Thymus (tissue), 11 donors: ENCODE data around the gene STXBP6. TPM values are rescaled to one million over a fixed set of nuclear protein-coding genes. Genes with fewer than 3 reads are reported as not detected.

Experiments
- DNase-seq, 9 donors: peaks; one replicate each; pipeline ENCODE4 v3.0.0-alpha.2; 2013; ENCODE audit warnings: low spot score in 9 of 9, low read depth in 6 of 9, missing footprints in 1 of 9
- H3K27ac ChIP-seq, 2 donors: one replicate each; pipeline ENCODE4 v1.5.1; 2013; ENCODE audit warnings: control low read depth in 1 of 2, low read depth in 1 of 2, low read length in 1 of 2, mild to moderate bottlenecking in 1 of 2, moderate library complexity in 1 of 2
- H3K27me3 ChIP-seq, 2 donors: one replicate each; pipeline ENCODE4 v1.5.1; 2013; ENCODE audit warnings: low read length in 1 of 2; ENCODE audit not compliant: control insufficient read depth in 2 of 2, insufficient read depth in 1 of 2
- H3K36me3 ChIP-seq, 2 donors: one replicate each; pipeline ENCODE4 v1.5.1; 2013; ENCODE audit warnings: low read length in 1 of 2, mild to moderate bottlenecking in 1 of 2, moderate library complexity in 1 of 2; ENCODE audit not compliant: control insufficient read depth in 2 of 2, insufficient read depth in 2 of 2
- H3K4me1 ChIP-seq, 2 donors: one replicate each; pipeline ENCODE4 v1.5.1; 2013; ENCODE audit warnings: low read length in 2 of 2; ENCODE audit not compliant: control insufficient read depth in 2 of 2, insufficient read depth in 2 of 2
- H3K4me3 ChIP-seq, 2 donors: one replicate each; pipeline ENCODE4 v1.5.1; 2013; ENCODE audit warnings: low read length in 2 of 2, control low read depth in 1 of 2, mild to moderate bottlenecking in 1 of 2
- H3K9me3 ChIP-seq, 2 donors: one replicate each; pipeline ENCODE4 v1.5.1; 2013; ENCODE audit warnings: low read length in 1 of 2, mild to moderate bottlenecking in 1 of 2; ENCODE audit not compliant: control insufficient read depth in 2 of 2, insufficient read depth in 1 of 2
- WGBS: extraction: QIAGEN DNeasy Blood & Tissue Kit; methylation state at CpG from one replicate; pipeline ENCODE4 v1.1.7; 2013; 5-methylcytosine and 5-hydroxymethylcytosine counted together
- polyA plus RNA-seq: library from polyadenylated mRNA; stranded (reverse); fragments of 200-250 nt; gene quantifications from one replicate; pipeline ENCODE4 v1.2.3, GENCODE V29; 2013
- total RNA-seq: library from RNA; stranded (reverse); fragments of 120-200 nt; gene quantifications from one replicate; pipeline ENCODE4 v1.2.4, GENCODE V29; 2013
- donor health status: healthy.

STXBP6 gene
- total and polyA plus RNA-seq, 2 donors, result 6.9 to 8.3 TPM

- H3K36me3 ChIP-seq, result no peaks in the 10 kb centered on the region
- no peak for DNase-seq
- peaks cover 0 to 3% of the 10 kb centered on the region in 2 donors for H3K4me1 ChIP-seq
- H3K4me3 ChIP-seq, result no peak overlapping the region
- H3K9me3 ChIP-seq, result no peaks in the 10 kb centered on the region
- WGBS, result 97% methylated on average over 1 of the region's 1 CpG
- no peak overlapping the region for H3K27ac ChIP-seq
- no peaks in the 10 kb centered on the region for H3K27me3 ChIP-seq
Measured at GRCh38 chr14:24915403-24915921, 134.5 kb downstream of the STXBP6 start.

GRCh38 chr14:24913746-24914145 lies 136.2 kb downstream of the STXBP6 start:
- no peak overlapping the region for H3K4me3 ChIP-seq
- no peak overlapping the region for H3K27ac ChIP-seq
- H3K27me3 ChIP-seq, result no peaks in the 10 kb centered on the region
- no peaks in the 10 kb centered on the region for H3K36me3 ChIP-seq
- WGBS, result 93% methylated on average over 1 of the region's 1 CpG
- peaks cover 0 to 3% of the 10 kb centered on the region in 2 donors for H3K4me1 ChIP-seq
- DNase-seq, result no peak
- no peaks in the 10 kb centered on the region for H3K9me3 ChIP-seq

- Histone ChIP-seq H3K4me1 (peaks cover 0 to 3% of the 10 kb centered on the region in 2 donors), H3K27me3 (no peaks in the 10 kb centered on the region), H3K36me3 (no peaks in the 10 kb centered on the region), H3K4me3 (no peak overlapping the region), H3K27ac (no peak overlapping the region), H3K9me3 (no peaks in the 10 kb centered on the region)
- DNase-seq, result no peak
- 89% methylated on average over 1 of the region's 1 CpG for WGBS
Measured at GRCh38 chr14:24913021-24913420, 136.9 kb downstream of the STXBP6 start.

- WGBS, result 72% methylated on average over 5 of the region's 5 CpGs
- no peak overlapping the region for H3K4me3 ChIP-seq
- no peak overlapping the region for H3K27ac ChIP-seq
- H3K36me3 ChIP-seq, result no peaks in the 10 kb centered on the region
- no peaks in the 10 kb centered on the region for H3K27me3 ChIP-seq
- DNase-seq, result peak in 1 of 9 donors; percentile 4
- peaks cover 0 to 3% of the 10 kb centered on the region in 2 donors for H3K4me1 ChIP-seq
- no peaks in the 10 kb centered on the region for H3K9me3 ChIP-seq
Measured at GRCh38 chr14:24911324-24912109, 138.4 kb downstream of the STXBP6 start.

GRCh38 chr14:24910408-24910986 lies 139.4 kb downstream of the STXBP6 start:
- H3K4me1 ChIP-seq, result peaks cover 0 to 3% of the 10 kb centered on the region in 2 donors
- H3K36me3 ChIP-seq, result no peaks in the 10 kb centered on the region
- no peak for DNase-seq
- no peaks in the 10 kb centered on the region for H3K9me3 ChIP-seq
- WGBS, result 95% methylated on average over 3 of the region's 3 CpGs
- no peak overlapping the region for H3K27ac ChIP-seq
- no peaks in the 10 kb centered on the region for H3K27me3 ChIP-seq
- no peak overlapping the region for H3K4me3 ChIP-seq

GRCh38 chr14:24909523-24910302 lies 140.2 kb downstream of the STXBP6 start:
- H3K4me1 ChIP-seq, result peaks cover 0 to 3% of the 10 kb centered on the region in 2 donors
- no peaks in the 10 kb centered on the region for H3K9me3 ChIP-seq
- no peak overlapping the region for H3K27ac ChIP-seq
- no peak for DNase-seq
- WGBS, result 97% methylated on average over 6 of the region's 6 CpGs
- no peaks in the 10 kb centered on the region for H3K36me3 ChIP-seq
- no peak overlapping the region for H3K4me3 ChIP-seq
- H3K27me3 ChIP-seq, result no peaks in the 10 kb centered on the region

GRCh38 chr14:24908592-24909236 lies 141.2 kb downstream of the STXBP6 start:
- no peaks in the 10 kb centered on the region for H3K36me3 ChIP-seq
- peak in 1 of 9 donors; percentile 11 for DNase-seq
- no peak overlapping the region for H3K4me3 ChIP-seq
- WGBS, result 94% methylated on average over 4 of the region's 4 CpGs
- no peaks in the 10 kb centered on the region for H3K27me3 ChIP-seq
- no peak overlapping the region for H3K27ac ChIP-seq
- no peaks in the 10 kb centered on the region for H3K9me3 ChIP-seq
- peaks cover 0 to 3% of the 10 kb centered on the region in 2 donors for H3K4me1 ChIP-seq

- Histone ChIP-seq H3K4me1 (no peaks in the 10 kb centered on the region), H3K27ac (no peak overlapping the region), H3K9me3 (no peaks in the 10 kb centered on the region), H3K4me3 (no peak overlapping the region), H3K36me3 (no peaks in the 10 kb centered on the region), H3K27me3 (no peaks in the 10 kb centered on the region)
- WGBS, result 97% methylated on average over 2 of the region's 2 CpGs
- DNase-seq, result no peak
Measured at GRCh38 chr14:24904533-24904932, 145.4 kb downstream of the STXBP6 start.
